Small intestine (tissue), 7 donors: ENCODE measurements around the gene DIPK1A. TPM values are rescaled to one million over a fixed set of nuclear protein-coding genes. Genes with fewer than 3 reads are reported as not detected.
"Not testable (repeated sequence)": the region's sequence is repeated elsewhere in the genome, so short reads cannot be mapped to it uniquely, and the experiment has no call there.

Experiments used
- DNase-seq, 2 donors: peaks; one replicate each; pipeline versions ENCODE4 v3.0.0 to v3.0.0-alpha.2; 2013
- FAIRE-seq: peaks from 2 replicates; lab custom pipeline; 2012; peaks lifted over from hg19 to GRCh38; lab: Jason Lieb, UNC
- H3K27ac ChIP-seq, 3 donors: one replicate each; pipeline ENCODE4 v1.5.1; 2013; ENCODE audit warnings: low read length in 2 of 3, mild to moderate bottlenecking in 2 of 3, control low read depth in 1 of 3, inconsistent platforms in 1 of 3, low read depth in 1 of 3, moderate library complexity in 1 of 3
- H3K27me3 ChIP-seq, 3 donors: one replicate each; pipeline ENCODE4 v1.6.1; 2013; ENCODE audit warnings: low read length in 3 of 3, inconsistent platforms in 1 of 3; ENCODE audit not compliant: control insufficient read depth in 3 of 3, insufficient read depth in 3 of 3
- H3K36me3 ChIP-seq, 3 donors: one replicate each; pipeline ENCODE4 v1.6.1; 2013; ENCODE audit warnings: low read length in 3 of 3, inconsistent platforms in 1 of 3, low read depth in 1 of 3, mild to moderate bottlenecking in 1 of 3, moderate library complexity in 1 of 3; ENCODE audit not compliant: control insufficient read depth in 3 of 3, insufficient read depth in 2 of 3
- H3K4me1 ChIP-seq, 3 donors: one replicate each; pipeline ENCODE4 v1.6.1; 2013; ENCODE audit warnings: low read length in 2 of 3, inconsistent platforms in 1 of 3, low read depth in 1 of 3, mild to moderate bottlenecking in 1 of 3, moderate library complexity in 1 of 3; ENCODE audit not compliant: control insufficient read depth in 3 of 3, insufficient read depth in 2 of 3
- H3K4me3 ChIP-seq, 3 donors: one replicate each; pipeline ENCODE4 v1.5.1; 2013; ENCODE audit warnings: low read length in 3 of 3, control low read depth in 1 of 3, inconsistent platforms in 1 of 3, low read depth in 1 of 3, mild to moderate bottlenecking in 1 of 3, moderate library complexity in 1 of 3
- H3K9me3 ChIP-seq, 2 donors: one replicate each; pipeline ENCODE4 v1.6.1; 2013; ENCODE audit warnings: low read depth in 1 of 2, low read length in 1 of 2; ENCODE audit not compliant: control insufficient read depth in 2 of 2, insufficient read depth in 1 of 2
- WGBS, 3 donors: extraction: QIAGEN DNeasy Blood & Tissue Kit; methylation state at CpG; one replicate each; pipeline ENCODE4 v1.1.7; 2013; 5-methylcytosine and 5-hydroxymethylcytosine counted together
- polyA plus RNA-seq, 4 donors: library from polyadenylated mRNA; stranded (reverse) in 3 of 4; unstranded in 1 of 4; fragments of 200-250 nt in 3 of 4; fragments of 120-200 nt in 1 of 4; gene quantifications; one replicate each; pipeline versions ENCODE4 v1.2.1 to v1.2.3, GENCODE V29; 2013
- donor health status: healthy with polysubstance abuse.
- donor health status: control.
- donor health status: control.
- donor health status: Bipolar disorder and iron deficiency.
- donor health status: healthy.

The DIPK1A gene
- polyA plus RNA-seq, 4 donors: 2.0 to 10.4 (median 3.8) TPM

DNA sequence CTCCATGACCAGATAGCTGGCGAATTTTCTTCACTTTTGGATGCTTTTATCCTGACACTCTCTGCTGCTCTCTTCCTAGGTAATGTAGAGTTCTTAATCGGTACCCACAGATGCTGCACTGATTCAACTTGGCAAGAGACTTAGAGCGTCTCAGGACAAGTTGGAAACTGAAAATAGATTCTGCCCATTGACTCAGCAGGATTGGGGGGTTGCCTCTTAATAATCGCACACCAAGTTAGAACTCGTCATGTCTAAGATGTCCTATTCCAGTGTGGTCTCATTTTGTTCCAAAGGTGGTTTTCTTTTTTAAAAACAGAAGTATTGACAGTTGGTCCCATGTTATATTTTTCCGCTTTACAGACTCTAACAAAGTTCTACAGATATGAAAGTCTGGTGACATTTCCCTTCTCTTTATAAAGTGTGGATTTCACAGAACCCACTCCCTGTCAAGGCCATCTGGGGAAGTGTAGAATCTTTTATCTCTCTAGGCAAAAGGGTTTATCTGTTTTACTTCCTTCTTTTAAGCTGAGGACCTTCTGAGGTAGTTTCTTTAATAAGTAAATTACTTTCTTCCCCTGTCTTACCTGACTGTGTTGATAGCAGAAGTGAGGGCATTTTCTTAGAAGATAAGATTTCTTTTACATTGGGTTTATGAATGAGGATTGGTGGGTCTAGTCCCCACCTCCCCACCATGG lies 12.1 kb upstream of the DIPK1A start:
- H3K27ac ChIP-seq: peak overlapping the region in 1 of 3 donors; percentile 42
- H3K4me3 ChIP-seq: no peak overlapping the region
- H3K9me3 ChIP-seq: no peaks in the 10 kb centered on the region
- DNase-seq: no peak
- FAIRE-seq: no peak
- H3K36me3 ChIP-seq: no peaks in the 10 kb centered on the region
- peaks cover 0 to 5% (median 0%) of the 10 kb centered on the region in 3 donors for H3K4me1 ChIP-seq
- no peaks in the 10 kb centered on the region for H3K27me3 ChIP-seq
- 78 to 93% (median 80%) methylated on average over 6 of the region's 6 CpGs for whole genome bisulfite sequencing, 3 donors

DNA sequence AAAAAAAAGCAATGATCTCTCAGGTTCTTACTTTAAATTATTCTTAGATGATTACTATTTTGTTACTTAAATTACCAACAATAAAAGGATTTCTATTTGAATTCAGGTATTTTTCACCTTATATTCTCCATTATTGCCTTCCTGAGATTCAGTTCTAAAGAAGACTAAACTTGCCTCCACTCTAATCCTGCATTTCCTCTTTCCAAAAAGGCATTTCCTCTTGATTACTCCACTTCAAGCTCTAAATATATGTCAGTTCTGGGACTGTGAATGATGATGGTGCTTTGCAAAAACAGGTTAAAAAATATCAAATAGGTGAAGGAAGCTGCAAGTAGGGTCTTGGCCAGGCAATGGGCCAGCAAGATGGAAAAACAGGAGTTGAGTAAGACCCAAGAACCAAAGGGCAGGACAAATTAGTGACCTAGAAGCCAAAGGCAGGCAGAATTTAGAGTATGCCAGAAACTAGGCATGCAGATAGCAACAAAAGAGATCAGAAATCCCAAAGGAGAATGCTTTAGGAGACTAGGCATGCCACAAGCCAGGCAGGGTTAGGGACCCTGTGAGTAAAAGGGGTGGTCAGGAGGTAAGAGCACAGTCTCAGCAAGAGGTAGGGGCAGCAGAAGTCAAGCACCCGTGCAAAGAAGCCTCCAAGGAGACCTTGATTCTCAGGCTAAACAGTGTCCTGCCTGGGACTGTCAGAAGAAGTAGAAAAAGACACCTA lies 11.3 kb upstream of the DIPK1A start:
- 50 to 71% (median 66%) methylated on average over 1 of the region's 1 CpG for WGBS, 3 donors
- no peak for FAIRE-seq
- H3K4me1 ChIP-seq: peaks cover 0 to 5% (median 0%) of the 10 kb centered on the region in 3 donors

DNA sequence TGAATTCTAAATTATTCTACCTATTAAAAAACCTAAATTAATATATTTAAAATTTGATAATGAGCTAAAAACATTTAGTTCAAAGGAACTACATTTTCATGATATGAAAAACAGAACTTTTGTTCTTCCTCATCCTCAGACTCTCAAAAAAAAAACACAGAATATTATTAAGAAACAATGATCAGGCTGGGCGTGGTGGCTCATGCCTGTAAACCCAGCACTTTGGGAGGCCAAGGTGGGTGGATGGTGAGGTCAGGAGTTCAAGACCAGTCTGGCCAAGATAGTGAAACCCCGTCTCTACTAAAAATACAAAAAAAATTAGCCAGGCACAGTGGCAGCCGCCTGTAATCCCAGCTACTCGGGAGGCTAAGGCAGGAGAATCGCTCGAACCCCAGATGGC lies 10.7 kb upstream of the DIPK1A start:
- not testable (repeated sequence) for H3K36me3 ChIP-seq, DNase-seq, H3K27me3 ChIP-seq, FAIRE-seq, H3K4me1 ChIP-seq, H3K27ac ChIP-seq, H3K9me3 ChIP-seq, H3K4me3 ChIP-seq
- WGBS, 3 donors: 75 to 83% (median 79%) methylated on average over 6 of the region's 6 CpGs

More for the DNA sequence above, 11.3 kb upstream of the DIPK1A start:
- Histone ChIP-seq H3K27ac (peak overlapping the region in 1 of 3 donors; percentile 42), H3K4me3 (no peak overlapping the region), H3K36me3 (no peaks in the 10 kb centered on the region), H3K27me3 (no peaks in the 10 kb centered on the region), H3K9me3 (no peaks in the 10 kb centered on the region)
- DNase-seq: no peak

DNA sequence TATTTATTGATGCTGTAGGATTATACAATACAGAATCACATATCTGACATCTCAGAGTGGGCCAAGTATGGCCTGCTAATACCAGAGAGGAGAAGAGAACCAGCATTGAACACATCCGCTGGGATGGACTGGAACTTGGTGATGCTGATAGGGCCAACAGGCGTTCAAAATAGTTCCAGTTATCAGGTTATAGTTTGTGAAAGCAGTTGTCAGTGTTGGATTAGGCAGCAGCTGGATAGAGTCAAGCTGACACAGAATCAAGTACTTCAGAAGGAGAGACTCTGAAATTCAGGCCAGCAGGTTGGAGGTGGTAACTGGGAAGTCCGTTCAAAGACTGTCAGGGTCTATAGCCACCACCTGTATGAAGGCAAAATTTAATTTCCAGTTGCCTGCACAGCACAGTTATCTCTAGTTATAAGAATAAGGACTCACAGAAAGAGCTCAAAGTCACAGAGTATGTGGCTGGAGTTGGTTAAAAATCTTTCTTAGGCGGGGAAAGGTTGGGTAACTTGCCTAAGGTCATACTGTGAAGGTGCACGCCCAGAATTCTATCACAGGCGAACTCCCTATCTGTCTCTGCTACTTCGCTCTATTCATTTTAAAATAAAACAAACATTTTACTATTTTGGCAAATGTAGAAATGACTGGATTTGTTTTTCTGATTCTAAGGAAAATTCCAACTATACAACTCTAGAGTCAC lies 9.9 kb upstream of the DIPK1A start:
- Histone ChIP-seq H3K27ac (no peak overlapping the region), H3K27me3 (no peaks in the 10 kb centered on the region), H3K36me3 (no peaks in the 10 kb centered on the region), H3K4me1 (peaks cover 0 to 5% (median 0%) of the 10 kb centered on the region in 3 donors), H3K9me3 (no peaks in the 10 kb centered on the region), H3K4me3 (no peak overlapping the region)
- 84 to 89% (median 87%) methylated on average over 7 of the region's 7 CpGs for WGBS, 3 donors
- FAIRE-seq: no peak
- DNase-seq: no peak

DNA sequence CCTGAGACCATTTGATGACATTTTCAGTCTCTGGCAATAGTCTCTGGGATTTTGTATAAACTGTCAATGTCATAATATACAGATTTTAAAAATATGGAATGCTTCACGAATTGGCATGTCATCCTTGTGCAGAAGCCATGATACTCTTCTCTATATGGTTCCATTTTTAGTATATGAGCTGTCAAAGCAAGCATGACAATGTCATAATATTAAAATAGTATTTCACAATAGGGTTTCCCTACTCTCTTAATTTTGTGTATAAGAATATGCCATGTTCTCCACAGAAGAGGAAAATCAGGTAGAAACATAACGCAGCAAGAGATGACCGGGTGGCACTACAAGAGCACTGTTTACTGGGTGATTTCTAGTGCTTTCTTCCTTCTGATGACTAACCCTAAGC lies 8.3 kb upstream of the DIPK1A start:
- FAIRE-seq (no peak), DNase-seq (no peak)
- H3K9me3 ChIP-seq: no peaks in the 10 kb centered on the region
- 88 to 89% (median 89%) methylated on average over 3 of the region's 3 CpGs for WGBS, 3 donors
- peaks cover 0 to 5% (median 2%) of the 10 kb centered on the region in 3 donors for H3K4me1 ChIP-seq
- H3K27ac ChIP-seq: no peak overlapping the region
- H3K36me3 ChIP-seq: no peaks in the 10 kb centered on the region
- no peak overlapping the region for H3K4me3 ChIP-seq
- H3K27me3 ChIP-seq: peaks cover 0 to 6% (median 0%) of the 10 kb centered on the region in 3 donors

DNA sequence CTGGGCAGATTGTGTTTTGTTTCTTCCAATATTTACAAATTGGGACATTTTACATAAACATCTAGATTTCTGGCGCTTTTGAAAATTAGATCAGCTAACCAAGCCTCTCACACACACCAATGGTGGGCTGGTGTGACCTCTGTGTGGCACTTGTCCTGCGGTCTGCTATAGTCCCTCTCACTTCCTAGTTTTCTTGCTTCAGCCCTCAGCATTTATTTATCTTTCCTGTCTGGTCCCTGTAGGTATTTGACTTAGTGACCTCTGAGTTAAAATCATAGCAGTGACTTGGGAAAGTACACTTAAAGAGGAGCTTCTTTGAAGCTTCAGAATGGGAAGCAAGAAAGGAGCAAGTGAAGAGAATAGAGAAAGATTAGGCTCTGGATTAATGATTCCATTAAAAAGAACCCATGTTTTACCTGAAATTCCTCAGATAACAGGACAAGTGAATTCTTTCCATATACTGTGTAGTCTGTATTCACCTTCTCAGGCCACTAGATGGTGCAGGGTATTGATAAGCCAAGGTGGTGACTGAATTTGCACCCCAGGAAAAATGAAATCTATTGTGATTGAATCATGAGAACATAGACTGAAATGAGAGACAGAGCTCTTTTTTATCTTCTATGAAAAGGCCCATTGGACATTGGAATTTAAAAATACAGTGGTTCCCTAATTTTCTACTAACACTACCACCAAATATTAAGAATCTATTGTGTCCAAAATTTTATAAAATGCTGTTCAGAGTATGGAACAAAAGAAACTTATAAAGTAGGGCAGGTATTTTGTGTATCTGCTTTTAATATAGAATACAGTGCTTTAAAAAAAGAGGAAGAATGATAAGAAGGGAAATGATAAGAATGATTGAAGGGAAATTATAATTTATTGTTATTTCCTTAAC lies 7.1 kb upstream of the DIPK1A start:
- H3K4me3 ChIP-seq: no peak overlapping the region
- peaks cover 0 to 5% (median 3%) of the 10 kb centered on the region in 3 donors for H3K4me1 ChIP-seq
- peak; percentile 46 for DNase-seq
- FAIRE-seq: no peak
- no peaks in the 10 kb centered on the region for H3K9me3 ChIP-seq
- peaks cover 0 to 6% (median 0%) of the 10 kb centered on the region in 3 donors for H3K27me3 ChIP-seq
- H3K36me3 ChIP-seq: no peaks in the 10 kb centered on the region
- 40 to 69% (median 58%) methylated on average over 2 of the region's 2 CpGs for WGBS, 3 donors
- no peak overlapping the region for H3K27ac ChIP-seq

DNA sequence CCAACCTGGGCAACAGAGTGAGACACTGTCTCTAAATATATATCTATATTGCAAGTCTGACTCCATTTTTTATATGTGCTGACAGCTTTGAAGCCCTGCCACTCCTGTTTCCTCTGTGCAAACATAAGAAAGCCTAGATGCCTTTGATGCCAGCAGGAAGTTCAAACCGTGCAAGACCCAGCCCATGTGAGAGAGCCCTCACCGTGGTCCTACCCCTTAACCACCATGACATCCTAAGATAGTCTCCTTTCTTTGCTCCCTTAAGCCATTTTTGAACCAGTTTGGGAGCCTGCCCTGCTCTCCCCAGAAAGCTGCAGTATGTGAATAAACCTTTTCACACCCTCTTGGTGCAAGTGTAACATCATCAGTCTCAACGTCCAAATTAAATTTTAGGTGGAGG lies 3.7 kb upstream of the DIPK1A start:
- Histone ChIP-seq H3K27me3 (peaks cover 0 to 6% (median 0%) of the 10 kb centered on the region in 3 donors), H3K36me3 (no peaks in the 10 kb centered on the region), H3K27ac (no peak overlapping the region), H3K9me3 (no peaks in the 10 kb centered on the region), H3K4me1 (peaks cover 0 to 5% (median 3%) of the 10 kb centered on the region in 3 donors), H3K4me3 (no peak overlapping the region)
- FAIRE-seq: no peak
- WGBS, 3 donors: 31 to 55% (median 46%) methylated on average over 3 of the region's 3 CpGs
- DNase-seq: no peak
